Naive B cell (primary cell): ENCODE measurements around the gene MUC20. TPM values are rescaled to one million over a fixed set of nuclear protein-coding genes. Genes with fewer than 3 reads are reported as not detected.
"Not testable (repeated sequence)": the region's sequence is repeated elsewhere in the genome, so short reads cannot be mapped to it uniquely, and the experiment has no call there.

Experiments used
- ATAC-seq, 2 donors: fragments of 150-1000 bp; cut with Tn5 transposase; 2 replicates each; pipeline ENCODE4 v1.10.0; 2021; ENCODE audit warnings: low read depth in 2 of 2, mild to moderate bottlenecking in 2 of 2, moderate library complexity in 2 of 2
- DNase-seq: peaks from one replicate; pipeline ENCODE4 v3.0.0; 2022
- H3K27ac Mint-ChIP-seq, 6 donors: one replicate each; pipeline ENCODE4 v1.8.0; 2020 to 2022; ENCODE audit warnings: mild to moderate bottlenecking in 6 of 6, mixed read lengths in 6 of 6, moderate library complexity in 5 of 6, inconsistent platforms in 2 of 6
- H3K27me3 Mint-ChIP-seq, 3 donors: one replicate each; pipeline ENCODE4 v1.8.0; 2021 to 2022; ENCODE audit warnings: mixed read lengths in 3 of 3, mild to moderate bottlenecking in 1 of 3
- H3K36me3 Mint-ChIP-seq, 2 donors: one replicate each; pipeline ENCODE4 v1.8.0; 2020 to 2022; ENCODE audit warnings: mixed read lengths in 2 of 2, inconsistent platforms in 1 of 2, mild to moderate bottlenecking in 1 of 2
- H3K4me1 Mint-ChIP-seq, 3 donors: one replicate each; pipeline ENCODE4 v1.8.0; 2020 to 2022; ENCODE audit warnings: mixed read lengths in 3 of 3, inconsistent platforms in 1 of 3, mild to moderate bottlenecking in 1 of 3, moderate library complexity in 1 of 3
- H3K4me3 Mint-ChIP-seq, 8 donors: one replicate each; pipeline ENCODE4 v1.8.0; 2020 to 2022; ENCODE audit warnings: mild to moderate bottlenecking in 8 of 8, mixed read lengths in 8 of 8, moderate library complexity in 8 of 8, inconsistent platforms in 2 of 8
- H3K9me3 Mint-ChIP-seq, 7 donors: one replicate each; pipeline ENCODE4 v1.8.0; 2020 to 2022; ENCODE audit warnings: mixed read lengths in 7 of 7, mild to moderate bottlenecking in 5 of 7, inconsistent platforms in 2 of 7, moderate library complexity in 1 of 7
- polyA plus RNA-seq, 6 donors: library from polyadenylated mRNA; unstranded; fragments of 300-500 nt; fragmentation: Illumina TruSeq; gene quantifications; one replicate each; pipeline ENCODE4 v1.2.3, GENCODE V29; 2021; ENCODE audit warnings: low read depth in 6 of 6

The MUC20 gene
- polyA plus RNA-seq, 6 donors from 2014 or later: 0.15 to 1.2 (median 0.83) TPM; not detected in 3

GRCh38 chr3:195763076-195763830 is 42.5 kb downstream of the MUC20 start:
- Mint-ChIP-seq H3K36me3 (peaks cover 0 to 10% of the 10 kb centered on the region in 2 donors), H3K4me3 (peak overlapping the region in 1 of 8 donors; percentile 33), H3K27ac (peak overlapping the region in 1 of 6 donors; percentile 51), H3K27me3 (peaks cover 20 to 50% (median 36%) of the 10 kb centered on the region in 3 donors), H3K9me3 (peaks cover 0 to 3% (median 0%) of the 10 kb centered on the region in 7 donors), H3K4me1 (peaks cover 0 to 2% (median 0%) of the 10 kb centered on the region in 3 donors)
- ATAC-seq: no peak
- DNase-seq: no peak

- Mint-ChIP-seq H3K4me3 (peak overlapping the region in 1 of 8 donors; percentile 74), H3K36me3 (peaks cover 0 to 10% of the 10 kb centered on the region in 2 donors), H3K9me3 (peaks cover 0 to 3% (median 0%) of the 10 kb centered on the region in 7 donors), H3K27ac (no peak overlapping the region), H3K27me3 (peaks cover 15 to 44% (median 33%) of the 10 kb centered on the region in 3 donors), H3K4me1 (peaks cover 0 to 2% (median 0%) of the 10 kb centered on the region in 3 donors)
- ATAC-seq (no peak), DNase-seq (no peak)
Observed at GRCh38 chr3:195763843-195764825, 43.4 kb downstream of the MUC20 start.

- peaks cover 0 to 3% (median 0%) of the 10 kb centered on the region in 7 donors for H3K9me3 Mint-ChIP-seq
- no peak overlapping the region for H3K27ac Mint-ChIP-seq
- DNase-seq (no peak), ATAC-seq (no peak)
- peak overlapping the region in 2 of 8 donors; percentile 62 to 74 for H3K4me3 Mint-ChIP-seq
- H3K27me3 Mint-ChIP-seq: peaks cover 6 to 34% (median 23%) of the 10 kb centered on the region in 3 donors
- peaks cover 0 to 10% of the 10 kb centered on the region in 2 donors for H3K36me3 Mint-ChIP-seq
- H3K4me1 Mint-ChIP-seq: peaks cover 0 to 2% (median 0%) of the 10 kb centered on the region in 3 donors
Observed at GRCh38 chr3:195764961-195765706, 44.4 kb downstream of the MUC20 start.

- peaks cover 0 to 3% (median 0%) of the 10 kb centered on the region in 7 donors for H3K9me3 Mint-ChIP-seq
- peaks cover 0 to 10% of the 10 kb centered on the region in 2 donors for H3K36me3 Mint-ChIP-seq
- DNase-seq: no peak
- H3K27me3 Mint-ChIP-seq: peaks cover 0 to 19% (median 15%) of the 10 kb centered on the region in 3 donors
- H3K27ac Mint-ChIP-seq: no peak overlapping the region
- no peaks in the 10 kb centered on the region for H3K4me1 Mint-ChIP-seq
- no peak overlapping the region for H3K4me3 Mint-ChIP-seq
- no peak for ATAC-seq
Observed at GRCh38 chr3:195766671-195767070, 45.9 kb downstream of the MUC20 start.

DNA sequence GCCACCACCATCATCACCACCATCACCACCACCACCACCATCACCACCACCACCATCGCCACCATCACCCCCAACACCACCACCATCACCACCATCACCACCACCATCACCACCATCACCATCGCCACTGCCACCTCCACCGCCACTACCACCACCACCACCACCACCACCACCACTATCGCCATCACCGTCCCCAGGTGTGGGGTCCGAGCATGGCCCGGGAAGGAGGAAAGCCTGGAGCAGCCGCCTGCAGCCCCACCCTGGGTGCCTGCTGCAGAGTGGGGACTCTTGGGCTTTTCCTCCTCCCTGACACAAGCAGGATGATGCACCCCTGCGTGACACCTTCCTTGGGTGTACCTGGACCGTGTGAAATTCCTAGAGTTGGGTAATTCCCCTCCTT is 47.0 kb downstream of the MUC20 start:
- DNase-seq (no peak), ATAC-seq (no peak)
- Mint-ChIP-seq H3K27me3 (peaks cover 0 to 21% (median 21%) of the 10 kb centered on the region in 3 donors), H3K4me3 (no peak overlapping the region), H3K27ac (no peak overlapping the region), H3K4me1 (no peaks in the 10 kb centered on the region), H3K9me3 (peaks cover 0 to 7% (median 0%) of the 10 kb centered on the region in 7 donors), H3K36me3 (peaks cover 0 to 10% of the 10 kb centered on the region in 2 donors)

DNA sequence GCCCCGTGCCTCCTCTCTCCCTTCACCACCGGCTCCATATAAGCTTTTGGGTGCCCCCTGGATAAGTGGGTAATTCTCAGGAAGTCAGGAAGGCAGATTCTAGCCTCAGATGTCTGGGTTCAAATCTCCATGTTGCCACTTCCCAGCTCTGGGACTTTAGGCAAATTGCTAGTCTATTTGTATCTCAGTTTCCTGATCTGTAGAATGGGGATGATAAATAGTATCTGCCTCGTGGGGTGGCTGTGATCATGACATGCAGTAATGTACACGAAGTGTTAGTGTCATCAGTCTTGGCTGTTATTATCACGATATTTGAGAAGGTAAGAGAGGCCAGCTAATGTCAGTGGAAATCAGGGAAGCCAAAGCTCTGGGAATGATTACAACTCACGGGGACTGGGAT is 47.6 kb downstream of the MUC20 start:
- Mint-ChIP-seq H3K27ac (peak overlapping the region in 1 of 6 donors; percentile 29), H3K4me3 (no peak overlapping the region), H3K9me3 (peaks cover 0 to 12% (median 0%) of the 10 kb centered on the region in 7 donors), H3K27me3 (peaks cover 0 to 27% (median 20%) of the 10 kb centered on the region in 3 donors), H3K36me3 (peaks cover 0 to 10% of the 10 kb centered on the region in 2 donors), H3K4me1 (peaks cover 0 to 3% (median 0%) of the 10 kb centered on the region in 3 donors)
- DNase-seq: no peak
- no peak for ATAC-seq

- DNase-seq: no peak
- H3K27ac Mint-ChIP-seq: no peak overlapping the region
- H3K27me3 Mint-ChIP-seq: peaks cover 0 to 25% (median 19%) of the 10 kb centered on the region in 3 donors
- no peak for ATAC-seq
- peaks cover 0 to 3% (median 0%) of the 10 kb centered on the region in 3 donors for H3K4me1 Mint-ChIP-seq
- peak overlapping the region in 1 of 8 donors; percentile 35 for H3K4me3 Mint-ChIP-seq
- peaks cover 0 to 12% (median 0%) of the 10 kb centered on the region in 7 donors for H3K9me3 Mint-ChIP-seq
- peaks cover 0 to 7% of the 10 kb centered on the region in 2 donors for H3K36me3 Mint-ChIP-seq
Observed at GRCh38 chr3:195768831-195769303, 48.1 kb downstream of the MUC20 start.

- H3K27me3 Mint-ChIP-seq: peaks cover 0 to 18% (median 12%) of the 10 kb centered on the region in 3 donors
- ATAC-seq (no peak), DNase-seq (no peak)
- H3K27ac Mint-ChIP-seq: peak overlapping the region in 1 of 6 donors; percentile 85
- H3K9me3 Mint-ChIP-seq: peaks cover 0 to 12% (median 0%) of the 10 kb centered on the region in 7 donors
- peaks cover 0 to 3% (median 0%) of the 10 kb centered on the region in 3 donors for H3K4me1 Mint-ChIP-seq
- H3K4me3 Mint-ChIP-seq: no peak overlapping the region
- H3K36me3 Mint-ChIP-seq: no peaks in the 10 kb centered on the region
Observed at GRCh38 chr3:195769551-195769950, 48.8 kb downstream of the MUC20 start.

DNA sequence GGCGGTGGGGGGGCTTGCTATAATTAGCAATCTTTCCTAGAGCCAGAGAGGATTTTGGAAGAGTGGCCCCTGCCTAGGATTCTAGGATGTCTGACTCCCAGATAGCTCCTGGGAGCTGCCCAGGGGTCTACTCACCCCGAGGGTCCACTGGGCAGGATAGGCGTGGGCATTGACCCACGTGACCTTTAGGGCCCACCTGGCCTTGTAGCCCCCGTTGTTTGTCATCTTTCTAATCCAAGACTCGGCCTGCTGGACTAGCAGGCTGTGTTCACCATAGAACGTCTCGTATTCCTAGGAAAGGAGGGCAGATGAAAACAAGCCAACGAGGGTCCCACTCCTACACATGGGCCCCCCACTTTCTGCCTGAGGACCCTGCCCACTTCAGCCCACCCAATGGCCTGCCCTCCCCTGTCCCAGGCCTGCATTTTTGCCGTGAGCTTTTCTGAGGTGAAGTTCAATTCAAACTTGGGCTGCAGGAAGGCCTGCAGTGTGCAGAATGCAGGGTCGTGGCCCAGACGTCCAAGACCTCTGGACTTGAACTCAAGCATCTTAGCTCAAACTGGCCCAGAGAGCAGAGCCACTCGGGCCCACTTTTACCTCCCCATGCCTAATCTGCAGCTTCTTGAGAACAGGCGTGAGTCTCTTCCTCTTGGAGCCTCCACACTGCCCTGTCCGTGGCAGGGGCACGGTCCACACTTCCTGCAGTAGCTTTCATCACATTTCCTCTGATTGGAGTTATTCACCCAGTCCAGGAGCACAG is 49.5 kb downstream of the MUC20 start:
- Mint-ChIP-seq H3K36me3 (no peaks in the 10 kb centered on the region), H3K27me3 (peaks cover 0 to 14% (median 10%) of the 10 kb centered on the region in 3 donors), H3K9me3 (peaks cover 0 to 12% (median 0%) of the 10 kb centered on the region in 7 donors), H3K4me3 (no peak overlapping the region), H3K27ac (peak overlapping the region in 1 of 6 donors; percentile 36), H3K4me1 (peaks cover 0 to 3% (median 0%) of the 10 kb centered on the region in 3 donors)
- ATAC-seq (no peak), DNase-seq (no peak)

- H3K9me3 Mint-ChIP-seq: peaks cover 0 to 12% (median 0%) of the 10 kb centered on the region in 7 donors
Observed at GRCh38 chr3:195770841-195771645, 50.3 kb downstream of the MUC20 start.

GRCh38 chr3:195771646-195772300 is 51.0 kb downstream of the MUC20 start:
- Mint-ChIP-seq H3K36me3 (no peaks in the 10 kb centered on the region), H3K27me3 (peaks cover 0 to 14% (median 10%) of the 10 kb centered on the region in 3 donors), H3K9me3 (peaks cover 0 to 12% (median 0%) of the 10 kb centered on the region in 7 donors), H3K27ac (peak overlapping the region in 1 of 6 donors; percentile 58), H3K4me3 (no peak overlapping the region), H3K4me1 (peaks cover 0 to 3% (median 0%) of the 10 kb centered on the region in 3 donors)
- DNase-seq (no peak), ATAC-seq (no peak)

More at GRCh38 chr3:195770841-195771645, 50.3 kb downstream of the MUC20 start:
- H3K36me3 Mint-ChIP-seq, H3K4me1 Mint-ChIP-seq, ATAC-seq, H3K27ac Mint-ChIP-seq, DNase-seq, H3K4me3 Mint-ChIP-seq: not testable (repeated sequence)
- H3K27me3 Mint-ChIP-seq: peaks cover 0 to 14% (median 10%) of the 10 kb centered on the region in 3 donors
